CD4-positive, alpha-beta T cell treated with Interleukin-15 for 4 hours (primary cell): ENCODE results near the gene RPL15.

ENCODE experiments used
- DNase-seq: peaks from one replicate; pipeline ENCODE4 v3.0.0-alpha.2; 2020; ENCODE audit warnings: low spot score

Gene RPL15

GRCh38 chr3:23931597-23931996 lies 14.7 kb downstream of the RPL15 start:
- no peak for DNase-seq

GRCh38 chr3:23932571-23932970 lies 15.6 kb downstream of the RPL15 start:
- DNase-seq: no peak

- DNase-seq: no peak
Observed at GRCh38 chr3:23934253-23934652, 17.3 kb downstream of the RPL15 start.

GRCh38 chr3:23937296-23937695 lies 20.4 kb downstream of the RPL15 start:
- no peak for DNase-seq

GRCh38 chr3:23938688-23939087 lies 21.8 kb downstream of the RPL15 start:
- DNase-seq: no peak

- DNase-seq: no peak
Observed at GRCh38 chr3:23940775-23941174, 23.8 kb downstream of the RPL15 start.

GRCh38 chr3:23941440-23941839 lies 24.5 kb downstream of the RPL15 start:
- no peak for DNase-seq

- no peak for DNase-seq
Observed at GRCh38 chr3:23942546-23942945, 25.6 kb downstream of the RPL15 start.

- no peak for DNase-seq
Observed at GRCh38 chr3:23944007-23944783, 27.3 kb downstream of the RPL15 start.

GRCh38 chr3:23944861-23945662 lies 28.1 kb downstream of the RPL15 start, which contains the start of gene NR1D2:
Gene NR1D2, plus strand, starts transcription at chr3:23945286. Its CDS starts 293 bp downstream, at chr3:23945579.
- DNase-seq: peak; percentile 74

GRCh38 chr3:23945663-23945912 lies 28.7 kb downstream of the RPL15 start:
- no peak for DNase-seq

- peak; percentile 98 for DNase-seq
Observed at GRCh38 chr3:23945913-23946687, 29.2 kb downstream of the RPL15 start.

- DNase-seq: no peak
Observed at GRCh38 chr3:23948761-23949160, 31.8 kb downstream of the RPL15 start.

GRCh38 chr3:23949784-23950183 lies 32.9 kb downstream of the RPL15 start:
- DNase-seq: no peak

- DNase-seq: peak; percentile 2
Observed at GRCh38 chr3:23950293-23950692, 33.4 kb downstream of the RPL15 start.

- DNase-seq: no peak
Observed at GRCh38 chr3:23952646-23953045, 35.7 kb downstream of the RPL15 start.

GRCh38 chr3:23953523-23953922 lies 36.6 kb downstream of the RPL15 start:
- no peak for DNase-seq

- no peak for DNase-seq
Observed at GRCh38 chr3:23954144-23954543, 37.2 kb downstream of the RPL15 start.

GRCh38 chr3:23956701-23957100 lies 39.8 kb downstream of the RPL15 start:
- DNase-seq: no peak

GRCh38 chr3:23959135-23959900 lies 42.4 kb downstream of the RPL15 start:
- DNase-seq: peak; percentile 5

- no peak for DNase-seq
Observed at GRCh38 chr3:23960649-23961048, 43.7 kb downstream of the RPL15 start.

GRCh38 chr3:23961066-23961465 lies 44.1 kb downstream of the RPL15 start:
- no peak for DNase-seq
